Ovary (tissue), 9 donors: Measurements from ENCODE around the gene TMA7B. TPM values are rescaled to one million over a fixed set of nuclear protein-coding genes. Genes with fewer than 3 reads are reported as not detected.

ENCODE experiments used
- DNase-seq, 5 donors: peaks; one replicate each; pipeline ENCODE4 v3.0.0-alpha.2; 2019 to 2020
- H3K27ac ChIP-seq, 2 donors: fragments of 200-600 bp; one replicate each; pipeline versions ENCODE4 v1.5.1 to v1.8.0; 2019 to 2022
- H3K27me3 ChIP-seq: fragments of 200-600 bp; one replicate; pipeline ENCODE4 v1.8.0; 2022
- H3K36me3 ChIP-seq: fragments of 200-600 bp; sonication (generic); one replicate; pipeline ENCODE4 v1.5.1; 2019
- H3K4me1 ChIP-seq: one replicate; pipeline ENCODE4 v1.8.1; 2013; ENCODE audit warnings: mild to moderate bottlenecking, moderate library complexity; ENCODE audit not compliant: insufficient read depth
- H3K4me3 ChIP-seq: fragments of 200-600 bp; sonication (generic); one replicate; pipeline ENCODE4 v1.5.1; 2017
- H3K9me3 ChIP-seq, 2 donors: fragments of 200-600 bp in 1 of 2; sonication (generic) in 1 of 2; one replicate each; pipeline versions ENCODE4 v1.5.1 to v1.8.1; 2013 to 2019; ENCODE audit warnings: mild to moderate bottlenecking in 1 of 2, moderate library complexity in 1 of 2
- CTCF ChIP-seq, 3 donors: fragments of 450-650 bp in 2 of 3; fragments of 200-600 bp in 1 of 3; IDR thresholded peaks; one replicate each; pipeline versions ENCODE4 v1.5.1 to v1.8.0; 2016 to 2022; ENCODE audit warnings: antibody characterized with exemption in 3 of 3, mild to moderate bottlenecking in 1 of 3
- EP300 ChIP-seq: sonication (generic); formaldehyde crosslinking; IDR thresholded peaks from one replicate; pipeline ENCODE4 v1.6.1; 2017; ENCODE audit warnings: antibody characterized with exemption
- POLR2A ChIP-seq: fragments of 450-650 bp; IDR thresholded peaks from one replicate; pipeline ENCODE4 v1.6.1; 2017; ENCODE audit warnings: antibody characterized with exemption, mild to moderate bottlenecking, moderate library complexity
- WGBS, 3 donors: extraction: QIAGEN DNeasy Blood & Tissue Kit in 1 of 3; methylation state at CpG; one replicate each; pipeline versions ENCODE4 v1.1.5 to v1.1.7; 2013 to 2017; 5-methylcytosine and 5-hydroxymethylcytosine counted together
- intact Hi-C, 4 donors: fragments of 100-400 bp; cut with DNase I; formaldehyde crosslinking; loops; one replicate each; pipeline versions ENCODE4 v1.11.0 to v1.15.1; 2022 to 2023
- polyA plus RNA-seq, 2 donors: library from polyadenylated mRNA; stranded (reverse); fragments of 200-250 nt in 1 of 2; fragments of 350-450 nt in 1 of 2; fragmentation: Illumina TruSeq in 1 of 2; extraction: RNeasy Lipid Tissue Mini Kit (QIAGEN cat#74804) in 1 of 2; gene quantifications; one replicate each; pipeline ENCODE4 v1.2.3, GENCODE V29; 2013 to 2014
- total RNA-seq, 7 donors: library from RNA; depleted of rRNA in 2 of 7; stranded (reverse); fragments of >200 nt in 2 of 7; fragmentation: NEBNext Ultra II Directional in 3 of 7; extraction: Animal tissue kit (Norgen Biotek cat#: 25700) in 3 of 7; gene quantifications; one replicate each; pipeline versions ENCODE4 v1.1.0 to v1.2.4, GENCODE V29; 2016 to 2023
- donor health status: DM: no; HTN: no; CAD: no; lungs with moderate emphysema.
- donor health status: DM: no; HTN: no; CAD: no.
- donor health status: Bipolar disorder and iron deficiency.
- donor health status: DM: yes; HTN: yes; CAD: no.
- donor health status: DM: no; HTN: no; CAD: no.
- donor health status: DM: yes; HTN: yes; CAD: no.

Gene TMA7B
- total and polyA plus RNA-seq, 9 donors, result not detected

GRCh38 chr22:39943337-39943736 lies 16.9 kb upstream of the TMA7B start:
- H3K4me1 ChIP-seq, result no peaks in the 10 kb centered on the region
- H3K36me3 ChIP-seq, result no peaks in the 10 kb centered on the region
- 71 to 78% (median 73%) methylated on average over 5 of the region's 5 CpGs for WGBS, 3 donors
- H3K27me3 ChIP-seq, result no peaks in the 10 kb centered on the region
- TF ChIP-seq EP300 (no peak), POLR2A (no peak), CTCF (IDR thresholded peaks at IDR 0.05) (no peak)
- DNase-seq, result no peak
- intact Hi-C loops, result no loop called here
- H3K27ac ChIP-seq, result no peak overlapping the region
- no peaks in the 10 kb centered on the region for H3K9me3 ChIP-seq
- no peak overlapping the region for H3K4me3 ChIP-seq

- WGBS, 3 donors, result 81 to 88% (median 88%) methylated on average over 11 of the region's 11 CpGs
- H3K27me3 ChIP-seq, result no peaks in the 10 kb centered on the region
- TF ChIP-seq POLR2A (no peak), CTCF (IDR thresholded peaks at IDR 0.05) (no peak), EP300 (no peak)
- H3K36me3 ChIP-seq, result no peaks in the 10 kb centered on the region
- H3K27ac ChIP-seq, result no peak overlapping the region
- no peak overlapping the region for H3K4me3 ChIP-seq
- intact Hi-C loops, result no loop called here
- H3K9me3 ChIP-seq, result no peaks in the 10 kb centered on the region
- no peak for DNase-seq
- H3K4me1 ChIP-seq, result no peaks in the 10 kb centered on the region
These were observed 16.0 kb upstream of the TMA7B start for GRCh38 chr22:39943953-39944872.

- Histone ChIP-seq H3K4me3 (no peak overlapping the region), H3K4me1 (no peaks in the 10 kb centered on the region), H3K36me3 (no peaks in the 10 kb centered on the region), H3K27ac (no peak overlapping the region), H3K9me3 (no peaks in the 10 kb centered on the region), H3K27me3 (no peaks in the 10 kb centered on the region)
- intact Hi-C loops, result no loop called here
- WGBS, 3 donors, result 95 to 98% (median 96%) methylated on average over 4 of the region's 4 CpGs
- TF ChIP-seq CTCF (IDR thresholded peaks at IDR 0.05) (no peak), POLR2A (no peak), EP300 (no peak)
- DNase-seq, result no peak
These were observed 14.1 kb upstream of the TMA7B start for GRCh38 chr22:39946126-39946502.

GRCh38 chr22:39946503-39947219 lies 13.5 kb upstream of the TMA7B start:
- Histone ChIP-seq H3K9me3 (no peaks in the 10 kb centered on the region), H3K4me1 (no peaks in the 10 kb centered on the region), H3K4me3 (no peak overlapping the region), H3K36me3 (no peaks in the 10 kb centered on the region), H3K27ac (no peak overlapping the region), H3K27me3 (no peaks in the 10 kb centered on the region)
- no peak for DNase-seq
- WGBS, 3 donors, result 66 to 79% (median 70%) methylated on average over 8 of the region's 8 CpGs
- intact Hi-C loops, result no loop called here
- TF ChIP-seq POLR2A (no peak), EP300 (no peak), CTCF (IDR thresholded peaks at IDR 0.05) (no peak)
